Femur (tissue), 1 donor: Measurements from ENCODE around the gene RNF223.
"Not testable (repeated sequence)": the region's sequence is repeated elsewhere in the genome, so short reads cannot be mapped to it uniquely, and the experiment has no call there.

Experiments
- DNase-seq: peaks from one replicate; pipeline ENCODE4 v3.0.0-alpha.2; 2017

Gene RNF223

GRCh38 chr1:1058921-1059493 lies 15.1 kb downstream of the RNF223 start:
- no peak for DNase-seq

- DNase-seq, result no peak
Measured at GRCh38 chr1:1058088-1058905, 15.8 kb downstream of the RNF223 start.

GRCh38 chr1:1057769-1058087 lies 16.4 kb downstream of the RNF223 start:
- not testable (repeated sequence) for DNase-seq

GRCh38 chr1:1055841-1056736 lies 18.0 kb downstream of the RNF223 start:
- no peak for DNase-seq

- DNase-seq, result no peak
Measured at GRCh38 chr1:1054971-1055370, 19.1 kb downstream of the RNF223 start.

- no peak for DNase-seq
Measured at GRCh38 chr1:1054099-1054700, 19.9 kb downstream of the RNF223 start.

- DNase-seq, result no peak
Measured at GRCh38 chr1:1053682-1054081, 20.4 kb downstream of the RNF223 start.

GRCh38 chr1:1053022-1053421 lies 21.1 kb downstream of the RNF223 start:
- DNase-seq, result no peak

GRCh38 chr1:1052003-1052840 lies 21.9 kb downstream of the RNF223 start:
- no peak for DNase-seq

- DNase-seq, result no peak
Measured at GRCh38 chr1:1051127-1051810, 22.8 kb downstream of the RNF223 start.

- DNase-seq, result no peak
Measured at GRCh38 chr1:1050577-1051052, 23.5 kb downstream of the RNF223 start.

GRCh38 chr1:1049318-1050165 lies 24.6 kb downstream of the RNF223 start:
- DNase-seq, result no peak

GRCh38 chr1:1048765-1049164 lies 25.3 kb downstream of the RNF223 start:
- DNase-seq, result no peak

- no peak for DNase-seq
Measured at GRCh38 chr1:1047963-1048362, 26.1 kb downstream of the RNF223 start.

GRCh38 chr1:1047407-1047806 lies 26.7 kb downstream of the RNF223 start:
- DNase-seq, result no peak

- DNase-seq, result no peak
Measured at GRCh38 chr1:1046767-1047166, 27.3 kb downstream of the RNF223 start.

GRCh38 chr1:1046243-1046642 lies 27.9 kb downstream of the RNF223 start:
- DNase-seq, result no peak

GRCh38 chr1:1045129-1045528 lies 29.0 kb downstream of the RNF223 start:
- no peak for DNase-seq

GRCh38 chr1:1044455-1045078 lies 29.5 kb downstream of the RNF223 start:
- no peak for DNase-seq

GRCh38 chr1:1043921-1044320 lies 30.2 kb downstream of the RNF223 start:
- no peak for DNase-seq
